GDM1 (cell line): ENCODE measurements around the gene TRIO.

Experiments used
- DNase-seq: peaks from one replicate; lab custom pipeline; 2025; lab: John Stamatoyannopoulos, UW

The TRIO gene

DNA sequence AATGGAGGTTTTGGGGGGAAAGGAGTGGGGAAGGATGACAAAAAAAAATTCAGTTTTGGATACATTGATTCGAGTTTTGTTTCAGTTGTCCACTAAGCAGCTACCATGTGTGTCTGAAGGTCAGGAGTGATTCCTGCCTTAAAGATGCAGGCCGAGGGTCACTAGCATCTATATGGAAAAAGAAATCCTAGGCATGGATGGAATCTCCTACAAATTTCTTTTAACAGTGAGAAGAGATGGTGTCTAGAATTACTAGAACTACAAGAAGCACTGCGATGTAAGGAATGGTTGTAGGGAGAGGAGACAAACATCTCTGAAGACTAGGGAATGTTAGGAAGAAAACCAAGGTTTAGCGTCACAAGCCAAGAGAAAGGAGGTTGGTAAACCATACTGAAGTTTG is 19.6 kb upstream of the TRIO start:
- DNase-seq = no peak

DNA sequence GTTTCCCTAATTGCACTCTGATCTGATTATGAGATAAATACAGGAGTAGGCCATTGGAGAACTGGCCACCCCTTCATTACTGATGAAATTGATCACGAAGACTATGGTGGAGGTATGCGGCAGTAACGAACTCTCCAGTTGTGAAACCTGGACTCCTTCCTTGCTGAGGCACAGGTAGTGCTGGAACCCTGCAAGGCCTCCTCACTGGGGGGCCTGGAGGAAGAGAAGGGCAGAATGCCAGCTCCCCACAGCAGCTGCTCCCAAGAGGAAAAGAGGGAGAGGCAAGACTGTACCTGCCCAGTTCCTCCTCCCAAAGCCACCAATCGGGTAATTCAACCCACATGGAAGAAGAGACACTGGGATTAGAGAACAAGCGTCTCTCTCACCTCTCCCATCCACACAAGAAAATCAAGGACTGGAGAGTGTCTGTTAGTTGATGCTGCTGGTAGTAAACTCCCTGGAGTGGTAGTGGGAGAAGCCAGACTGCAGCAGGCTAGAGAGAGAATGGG is 19.1 kb upstream of the TRIO start:
- DNase-seq = no peak

DNA sequence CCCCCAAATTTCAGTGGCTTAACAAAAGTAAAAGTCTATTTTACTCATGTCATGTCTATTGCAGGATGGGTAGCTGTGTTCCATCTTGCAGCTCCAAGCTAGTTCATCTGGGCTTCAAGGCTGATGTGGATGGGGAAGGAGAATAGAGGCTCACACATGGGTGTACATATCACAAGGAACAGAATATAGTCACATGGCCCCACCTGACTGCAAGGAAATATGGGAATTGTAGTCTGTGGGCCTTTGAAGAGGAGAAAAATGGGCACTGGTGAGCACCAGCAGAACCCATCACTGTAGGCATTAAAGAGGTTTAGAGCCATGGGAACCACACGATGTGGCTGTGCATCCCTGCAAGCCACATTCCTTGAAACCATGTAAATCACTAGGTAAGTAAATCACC is 17.9 kb upstream of the TRIO start:
- DNase-seq = no peak

DNA sequence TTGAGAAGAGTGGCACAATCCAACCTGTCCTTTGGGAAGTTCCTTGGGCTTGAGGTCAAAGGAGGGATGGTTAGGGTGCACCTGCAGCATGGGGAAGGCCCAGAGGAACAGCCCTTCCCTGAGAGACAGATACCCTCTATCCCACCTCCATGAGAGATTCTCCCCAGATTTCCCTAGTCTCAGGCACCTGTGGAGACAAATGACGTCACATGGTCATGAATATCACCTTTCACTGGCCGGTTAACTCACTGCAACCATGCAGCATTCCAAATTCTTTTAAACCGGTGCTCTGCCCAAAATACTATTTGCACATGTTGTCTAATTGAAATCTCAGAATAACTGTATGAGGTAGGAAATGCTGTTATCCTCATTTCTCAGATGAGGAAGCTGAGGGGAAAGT is 15.6 kb upstream of the TRIO start:
- no peak for DNase-seq

DNA sequence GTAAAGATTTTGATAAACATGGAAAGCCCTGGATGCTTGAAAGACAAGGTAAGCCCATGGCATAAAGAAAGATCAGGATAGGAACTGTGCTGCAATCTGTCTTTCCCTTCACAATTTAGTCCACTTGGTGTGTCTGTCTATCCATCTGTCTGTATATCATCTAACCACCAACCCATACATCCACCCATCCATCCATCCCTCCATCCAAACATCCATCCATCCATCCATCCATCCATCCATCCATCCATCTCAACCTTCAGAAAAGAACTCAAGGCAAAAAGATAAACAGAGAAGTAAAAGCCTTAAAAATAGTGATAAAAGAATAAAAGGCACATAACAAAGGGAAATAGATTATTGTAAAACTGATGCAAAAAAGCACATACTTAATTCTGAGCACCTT is 15.1 kb upstream of the TRIO start:
- no peak for DNase-seq

DNA sequence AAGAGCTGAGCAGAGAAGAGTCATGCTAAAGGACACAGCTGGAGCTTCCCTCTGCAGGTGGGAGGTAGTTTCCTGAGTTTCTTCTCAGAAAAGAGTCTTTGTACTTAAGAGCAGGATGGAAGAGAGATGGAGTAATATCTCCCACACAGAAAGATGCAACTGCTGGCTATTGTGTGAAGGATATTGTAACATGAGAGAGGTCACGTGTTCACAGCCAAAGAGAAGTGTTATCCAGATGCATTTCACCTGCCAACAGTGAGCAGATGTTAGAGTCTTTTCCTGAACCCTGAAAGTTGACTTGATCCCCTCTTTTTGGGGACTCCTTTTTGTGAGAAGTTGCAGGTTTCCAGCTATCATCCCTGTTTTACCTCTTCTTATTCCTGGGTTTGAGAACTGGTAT is 14.0 kb upstream of the TRIO start:
- DNase-seq = no peak

DNA sequence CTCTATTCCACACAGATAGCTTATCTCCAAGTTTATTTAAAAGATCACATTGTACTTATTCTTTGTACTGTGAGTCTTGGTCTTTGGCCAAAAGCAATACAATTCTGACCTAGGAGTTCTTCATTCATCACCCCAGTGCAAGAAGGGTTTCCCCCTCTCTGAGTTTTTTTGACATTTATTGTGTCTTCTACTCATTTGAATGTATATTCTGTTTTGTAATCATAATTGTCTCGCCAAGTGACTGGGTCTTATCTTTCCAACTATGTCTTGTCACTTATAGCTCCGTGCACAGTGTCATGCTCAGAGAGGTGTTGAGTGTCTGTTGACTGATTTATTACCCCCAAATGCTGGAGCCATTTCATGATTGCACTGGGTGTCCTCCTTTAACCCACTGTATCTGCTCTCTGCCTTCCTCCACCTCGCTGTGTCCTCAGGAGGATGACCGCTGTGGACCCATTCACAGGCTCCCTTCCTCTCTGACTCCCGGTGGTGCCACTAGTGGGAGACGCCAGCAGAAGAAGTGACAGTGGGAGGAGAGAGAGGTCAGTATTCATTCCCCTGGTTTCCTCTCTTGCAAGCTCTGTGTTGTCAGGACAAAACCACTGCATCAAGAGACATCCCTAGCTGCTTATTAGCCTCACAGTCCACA is 11.2 kb upstream of the TRIO start:
- no peak for DNase-seq

DNA sequence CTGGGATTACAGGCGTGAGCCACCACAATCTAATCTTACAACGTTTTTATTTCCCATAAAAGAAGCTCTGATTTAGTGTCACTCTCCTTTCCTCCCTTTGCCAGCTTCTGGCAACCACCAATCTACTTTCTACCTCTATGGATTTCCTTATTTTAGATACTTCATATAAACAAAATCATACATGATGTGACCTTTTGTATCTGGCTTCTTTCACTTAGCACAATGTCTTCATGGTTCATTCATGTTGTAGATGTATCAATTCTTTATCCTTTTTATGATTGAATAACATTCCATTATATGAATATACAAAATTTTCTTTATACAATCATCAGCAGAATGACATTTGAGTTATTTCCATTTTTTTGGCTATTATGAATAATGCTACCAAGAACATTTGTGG is 9.7 kb upstream of the TRIO start:
- no peak for DNase-seq

DNA sequence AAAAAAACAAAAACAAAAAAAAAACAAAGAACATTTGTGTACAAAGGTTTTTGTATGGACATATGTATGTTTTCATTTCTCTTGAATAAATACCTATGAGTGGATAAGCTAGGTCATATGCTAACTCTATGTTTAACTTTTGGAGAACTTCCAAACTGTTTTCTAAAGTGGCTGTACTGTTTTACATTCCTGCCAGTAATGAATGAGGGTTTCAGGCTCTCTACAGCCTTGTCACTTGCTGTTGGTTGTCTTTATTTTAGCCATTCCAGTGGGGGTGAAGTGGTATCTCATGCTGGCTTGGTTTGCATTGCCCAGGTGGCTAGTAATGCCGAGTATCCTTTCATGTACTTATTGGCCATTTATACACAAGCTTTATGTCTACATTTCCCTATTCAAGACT is 9.1 kb upstream of the TRIO start:
- no peak for DNase-seq

DNA sequence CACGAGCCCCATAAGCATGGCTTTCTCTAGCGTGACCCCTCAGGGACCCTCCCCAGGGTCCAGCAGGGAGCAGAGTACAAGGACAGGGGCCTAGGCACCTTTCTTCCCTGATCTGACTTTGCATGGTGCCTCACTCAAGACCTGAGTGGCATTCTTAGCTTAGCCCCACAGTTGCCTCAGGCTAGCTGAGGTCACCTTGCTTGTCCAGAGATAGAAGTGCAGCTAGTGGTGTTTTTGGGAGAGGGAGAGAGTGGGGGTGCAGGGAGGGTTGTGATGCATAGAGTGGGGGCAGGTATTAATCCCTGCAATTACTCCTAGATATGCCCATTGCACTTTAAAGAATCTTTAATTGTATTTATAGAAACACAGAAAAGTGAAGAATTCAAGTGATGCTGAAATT is 8.4 kb upstream of the TRIO start:
- DNase-seq = no peak

DNA sequence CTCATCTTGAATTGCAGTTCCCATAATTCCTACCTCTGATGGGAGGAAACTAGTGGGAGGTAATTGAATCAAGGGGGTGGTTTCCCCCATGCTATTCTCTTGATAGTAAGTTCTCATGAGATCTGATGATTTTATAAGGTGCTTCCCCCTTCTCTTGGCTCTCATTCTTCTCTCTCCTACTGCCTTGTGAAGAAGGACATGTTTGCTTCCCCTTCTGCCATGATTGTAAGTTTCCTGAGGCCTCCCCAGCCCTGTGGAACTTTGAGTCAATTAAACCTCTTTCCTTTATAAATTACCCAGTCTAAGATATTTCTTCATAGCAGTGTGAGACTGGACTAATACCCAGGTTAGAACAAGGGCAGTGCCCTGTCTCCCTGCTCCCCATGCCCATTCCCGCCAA is 7.5 kb upstream of the TRIO start:
- no peak for DNase-seq

DNA sequence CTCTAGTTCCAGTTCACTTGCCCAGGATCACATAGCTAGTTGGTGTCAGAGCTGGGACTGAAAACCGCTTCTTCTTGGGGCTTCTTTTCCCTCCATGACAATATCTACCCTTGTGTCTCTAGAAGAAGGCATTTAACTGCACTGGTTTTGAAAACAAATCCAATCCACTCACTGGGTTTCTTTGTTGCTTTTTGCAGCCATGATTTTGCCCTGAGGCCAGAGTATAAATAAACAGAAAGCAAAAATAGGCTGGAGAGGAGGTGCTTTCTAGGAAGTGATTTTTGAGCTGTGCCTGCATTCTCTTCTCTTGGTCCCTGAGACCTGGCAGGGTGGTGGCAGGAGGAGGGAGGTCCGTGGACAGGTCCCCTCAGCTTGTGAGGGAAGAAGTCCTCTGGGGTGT is 6.9 kb upstream of the TRIO start:
- no peak for DNase-seq

DNA sequence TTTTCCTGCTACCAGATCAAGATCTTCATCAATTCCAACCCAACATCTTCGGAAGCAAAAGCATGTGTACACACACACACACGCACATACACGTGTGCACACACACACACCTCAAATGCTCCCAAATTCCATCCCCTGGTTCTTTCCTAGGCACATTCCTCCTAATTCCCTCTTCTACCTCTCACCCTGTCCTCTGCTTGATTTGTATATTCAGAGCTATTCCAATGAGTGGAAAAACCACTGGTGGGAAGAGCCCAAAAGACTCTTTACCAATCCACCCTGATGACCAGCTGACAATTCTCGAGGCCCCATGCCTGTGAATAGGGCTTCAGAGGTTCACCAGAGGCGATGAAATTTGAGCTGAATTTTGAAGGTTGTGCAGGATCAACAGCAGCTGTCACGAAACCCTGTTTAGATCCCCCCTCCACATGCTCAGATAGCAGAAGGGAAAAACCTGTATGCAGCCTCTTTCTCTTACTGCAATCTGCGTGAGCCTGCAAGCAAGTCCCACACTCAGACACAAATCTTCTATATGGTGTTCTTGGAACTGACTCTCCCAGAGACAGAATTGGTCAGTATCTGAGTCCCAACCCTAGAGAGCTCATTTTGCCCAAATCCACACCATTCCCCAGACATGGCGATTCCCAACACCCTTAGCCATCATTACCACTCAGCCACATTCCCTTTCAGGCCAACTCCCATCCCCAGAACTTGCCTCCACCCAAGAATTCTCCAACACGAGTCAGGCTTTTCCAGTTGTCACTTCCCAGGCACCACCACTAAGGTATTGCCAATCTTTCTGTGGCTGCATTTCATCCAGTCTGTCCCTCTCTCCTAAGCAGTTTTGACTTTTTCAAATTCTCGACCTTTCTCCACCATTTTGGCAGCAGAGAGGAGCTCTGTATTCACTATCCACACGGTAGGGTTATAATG is 4.3 kb upstream of the TRIO start:
- no peak for DNase-seq

DNA sequence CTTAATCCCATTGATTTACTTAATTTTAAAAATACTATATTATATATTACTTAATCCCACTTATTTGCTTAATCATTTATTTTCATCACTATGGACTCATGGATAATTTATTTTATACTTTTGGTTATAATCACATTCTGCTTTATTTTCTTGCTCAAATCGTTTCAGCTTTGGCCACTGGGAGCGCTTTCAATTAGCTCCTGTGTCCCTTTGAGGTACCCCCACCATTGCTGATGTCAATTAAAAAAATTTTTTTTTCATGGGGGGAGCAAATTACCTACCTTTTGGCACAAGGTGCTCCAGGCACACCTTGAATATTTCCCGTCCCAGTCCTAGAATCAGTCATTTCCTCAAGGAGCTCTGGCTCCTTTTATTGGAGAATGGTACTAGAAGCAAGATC is 1.4 kb upstream of the TRIO start:
- no peak for DNase-seq

DNA sequence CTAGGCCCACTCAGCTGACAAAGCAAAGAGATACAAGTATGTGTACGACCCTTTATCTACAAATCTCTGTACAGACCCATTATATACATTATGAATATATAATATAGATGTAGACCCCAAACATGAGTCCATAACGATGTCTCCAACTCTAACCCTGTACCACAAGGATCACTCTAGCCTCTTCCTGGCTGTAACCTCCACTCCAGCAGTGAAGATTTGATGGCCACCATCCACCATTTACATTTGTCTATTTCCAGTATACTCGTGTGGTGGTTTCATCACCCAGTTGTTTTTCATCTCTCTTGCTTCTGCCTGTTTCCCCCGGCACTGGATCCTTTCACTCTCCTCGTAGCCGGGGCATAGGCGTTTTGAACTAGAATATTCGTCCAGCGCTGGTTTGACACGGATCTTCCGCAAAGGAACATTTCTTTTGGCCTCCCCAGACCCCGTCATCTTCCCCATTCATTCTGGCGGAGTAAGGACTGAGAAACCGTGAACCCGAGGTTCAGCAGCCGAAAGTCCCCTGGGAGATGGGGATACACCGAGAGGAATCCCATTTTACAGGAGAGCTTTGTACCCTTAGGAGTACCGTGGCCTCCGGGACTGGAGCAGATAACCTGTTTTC is 828 bp upstream of the TRIO start:
- no peak for DNase-seq

DNA sequence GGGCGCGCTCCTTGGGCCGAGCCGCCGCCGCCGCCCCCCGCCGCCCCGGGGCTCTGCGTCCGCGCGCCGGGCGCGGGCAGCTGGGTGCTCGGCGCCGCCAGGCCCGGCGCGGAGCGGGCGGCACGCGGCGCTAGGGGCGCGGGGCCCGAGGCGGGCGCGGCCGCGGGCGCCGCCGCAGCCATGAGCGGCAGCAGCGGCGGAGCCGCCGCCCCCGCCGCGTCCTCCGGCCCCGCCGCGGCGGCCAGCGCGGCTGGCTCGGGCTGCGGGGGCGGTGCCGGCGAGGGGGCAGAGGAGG is 351 bp downstream of the TRIO start:
- DNase-seq = no peak

DNA sequence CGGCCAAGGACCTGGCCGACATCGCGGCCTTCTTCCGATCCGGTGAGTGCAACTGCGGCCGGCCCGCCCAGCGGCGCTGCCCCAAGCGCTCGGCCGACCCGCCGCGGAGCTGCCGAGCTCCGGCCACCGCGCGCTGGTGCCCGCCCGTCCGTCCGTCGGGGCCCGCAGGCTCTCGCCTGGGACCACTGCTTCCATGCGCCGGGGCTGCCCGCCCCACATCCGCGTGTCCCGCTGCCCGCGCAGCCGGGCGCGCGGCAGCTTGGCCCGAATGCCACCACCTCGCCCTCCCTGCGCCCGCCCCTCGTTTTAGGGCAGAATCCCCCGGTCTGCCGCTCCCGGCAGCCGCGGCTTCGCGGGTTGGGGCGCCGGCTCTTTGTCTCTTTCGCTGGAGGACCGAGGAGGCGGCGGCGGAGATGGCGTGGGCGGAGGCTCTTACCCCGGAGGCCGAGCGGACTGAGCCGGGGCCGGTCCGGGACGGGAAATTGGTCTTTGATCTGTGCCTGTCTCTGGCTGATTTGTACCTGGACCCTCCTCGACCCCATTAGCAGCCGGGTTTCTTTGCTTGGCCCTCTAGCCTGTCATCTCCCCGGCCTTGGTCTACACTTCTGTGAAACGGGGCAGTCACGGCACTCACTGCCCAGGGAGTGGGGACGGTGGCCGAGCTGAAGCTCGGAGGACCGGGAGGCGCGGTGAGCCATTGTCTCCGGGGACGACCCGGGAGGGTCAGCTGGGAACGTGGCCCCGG is 871 bp downstream of the TRIO start:
- no peak for DNase-seq

DNA sequence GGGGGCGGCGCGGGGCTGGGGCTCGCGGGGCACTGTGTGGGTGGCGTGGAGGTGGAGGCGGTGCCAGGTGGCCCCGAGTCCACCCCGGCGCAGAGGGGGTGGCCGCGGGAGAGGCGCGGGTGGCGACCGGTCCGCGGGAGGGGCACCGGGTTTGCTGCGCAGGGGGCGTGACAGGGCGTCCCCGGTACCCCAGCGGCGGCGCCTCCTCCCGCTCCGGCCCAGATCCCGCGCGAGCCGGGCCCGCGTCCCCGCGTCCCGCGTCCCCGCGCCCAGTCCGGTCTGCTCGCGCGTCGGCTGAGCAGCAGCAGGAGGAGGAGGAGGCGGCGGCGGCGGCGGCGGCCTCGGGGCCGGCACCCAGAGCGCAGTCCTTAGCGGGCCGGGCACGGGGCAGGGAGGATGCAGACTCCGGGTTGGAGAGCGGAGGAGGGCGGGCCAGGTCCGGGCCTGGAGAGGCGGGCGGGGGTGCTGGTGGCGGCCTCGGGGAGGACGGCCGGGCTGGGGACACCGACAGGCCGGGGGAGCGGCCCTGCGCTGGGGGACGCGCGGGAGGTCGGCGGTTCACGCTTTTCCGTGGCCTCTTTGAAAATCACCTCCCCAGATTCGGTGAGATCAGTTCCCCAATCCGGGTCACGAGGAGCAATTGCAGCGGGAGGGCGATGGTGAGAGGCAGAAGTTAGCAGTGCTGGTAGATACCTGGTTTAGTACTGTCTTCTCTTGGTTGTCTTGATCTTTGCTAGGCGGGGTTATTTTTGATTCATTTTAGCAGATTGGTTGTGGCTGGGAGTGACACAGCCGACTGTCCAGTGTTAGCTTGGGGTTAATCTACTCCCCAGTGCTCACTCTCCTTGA is 1.7 kb downstream of the TRIO start:
- DNase-seq = peak; percentile 51

DNA sequence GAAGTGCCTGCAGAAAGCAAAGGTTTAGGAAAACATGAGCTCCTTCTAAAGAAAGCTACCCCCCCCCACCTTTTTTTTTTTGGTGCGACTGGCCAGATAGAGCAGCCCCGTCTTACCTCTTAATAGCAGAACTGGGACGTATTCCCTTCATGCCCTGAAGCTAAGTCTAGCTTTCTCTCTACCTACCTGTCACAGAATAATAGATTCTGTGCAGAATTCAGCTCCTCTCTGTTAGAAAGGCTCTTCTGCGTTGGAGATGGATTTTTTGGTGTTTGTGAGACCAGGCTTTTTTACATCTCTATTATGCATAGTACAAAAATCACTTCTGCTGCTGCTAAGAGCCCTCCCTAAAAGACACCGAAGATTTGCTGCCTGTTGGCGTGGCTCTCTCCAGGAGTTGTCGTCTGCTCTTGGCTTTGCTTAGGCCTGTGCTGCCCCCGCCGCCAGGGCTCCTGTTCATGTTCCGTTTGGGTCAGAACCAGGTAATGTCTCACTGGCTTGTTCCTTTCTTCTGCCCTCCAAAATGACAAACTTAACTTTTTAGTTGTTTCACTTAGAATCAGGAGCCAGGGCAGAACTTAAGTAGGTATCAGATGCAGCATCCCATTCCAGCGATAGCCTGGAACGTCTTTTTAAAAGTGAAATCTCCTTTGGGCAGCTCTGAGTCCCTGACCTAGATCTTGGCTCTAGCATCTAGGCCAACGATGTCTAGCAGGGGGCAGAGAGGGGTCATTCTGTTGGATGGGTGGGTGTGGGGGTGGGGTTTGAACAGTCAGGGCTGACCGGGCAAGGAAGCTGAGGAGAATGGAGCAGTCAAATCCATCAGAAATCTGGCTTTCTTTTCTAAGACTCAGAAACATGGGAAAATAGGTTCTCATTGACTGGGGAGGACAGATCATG is 2.5 kb downstream of the TRIO start:
- DNase-seq = no peak

DNA sequence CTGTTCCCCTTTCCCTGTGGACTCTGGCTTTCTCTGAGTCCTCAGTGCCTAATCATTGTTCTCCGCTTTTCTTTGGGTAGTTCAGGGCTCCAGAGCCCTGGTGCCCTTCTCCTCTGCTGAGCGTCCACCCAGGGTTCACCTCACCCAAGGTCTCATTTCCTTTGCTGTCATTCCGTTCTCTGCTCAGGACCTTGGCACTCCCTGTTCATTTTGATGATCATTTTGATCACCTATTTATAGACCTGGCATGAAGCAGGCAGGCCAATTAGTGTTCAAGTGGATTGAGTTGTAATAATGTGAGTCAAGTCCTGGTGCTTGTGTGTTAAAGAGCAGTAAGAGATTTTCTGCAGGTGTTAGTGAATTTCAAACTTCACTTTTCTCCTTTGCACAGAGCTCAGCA is 3.6 kb downstream of the TRIO start:
- DNase-seq = no peak

DNA sequence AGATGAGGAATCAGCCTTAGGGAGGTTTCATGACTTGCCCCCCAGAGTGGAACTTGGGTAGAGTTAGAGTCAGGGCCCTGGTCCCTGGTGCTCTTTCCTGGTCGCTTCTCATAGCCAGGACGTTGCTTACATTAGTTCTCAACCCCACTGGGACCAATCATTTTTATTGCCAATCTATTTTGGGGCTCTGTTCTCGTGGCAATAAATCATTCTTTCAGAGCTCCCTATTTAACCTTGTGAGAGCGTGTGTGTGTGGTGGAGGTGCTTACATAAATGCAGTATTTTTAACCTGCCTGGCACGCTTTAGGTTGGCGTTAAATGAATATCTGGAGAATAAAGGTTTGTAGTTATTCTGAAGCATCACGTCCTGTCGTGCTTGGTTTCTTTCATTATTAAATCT is 4.1 kb downstream of the TRIO start:
- DNase-seq = no peak
